ENCODE data around the gene HDHD5. TPM values are rescaled to one million over a fixed set of nuclear protein-coding genes. Genes with fewer than 3 reads are reported as not detected.

The HDHD5 gene
- 20.1 TPM for total RNA-seq

- peak; percentile 93 for ATAC-seq
Measured at GRCh38 chr22:17158568-17159503, at the start of gene HDHD5. Gene HDHD5 (minus strand): TSS chr22:17159277. CDS start chr22:17159251, 26 bp downstream.

- ATAC-seq, result no peak
Measured at GRCh38 chr22:17205432-17205831, 46.4 kb upstream of the HDHD5 start.

GRCh38 chr22:17201285-17201945 is 42.3 kb upstream of the HDHD5 start:
- ATAC-seq, result no peak

- no peak for ATAC-seq
Measured at GRCh38 chr22:17199003-17199731, 40.1 kb upstream of the HDHD5 start.

GRCh38 chr22:17198170-17199002 is 39.3 kb upstream of the HDHD5 start:
- peak; percentile 33 for ATAC-seq

- ATAC-seq, result no peak
Measured at GRCh38 chr22:17194213-17194612, 35.1 kb upstream of the HDHD5 start.

- no peak for ATAC-seq
Measured at GRCh38 chr22:17192186-17192585, 33.1 kb upstream of the HDHD5 start.

GRCh38 chr22:17191163-17191784 is 32.2 kb upstream of the HDHD5 start:
- no peak for ATAC-seq

- no peak for ATAC-seq
Measured at GRCh38 chr22:17190702-17191101, 31.6 kb upstream of the HDHD5 start.

- no peak for ATAC-seq
Measured at GRCh38 chr22:17176715-17177114, 17.6 kb upstream of the HDHD5 start.

- peak; percentile 16 for ATAC-seq
Measured at GRCh38 chr22:17172029-17172833, 13.2 kb upstream of the HDHD5 start.

GRCh38 chr22:17171153-17172028 is 12.3 kb upstream of the HDHD5 start:
- peak; percentile 98 for ATAC-seq

GRCh38 chr22:17167486-17167885 is 8.4 kb upstream of the HDHD5 start:
- ATAC-seq, result no peak

- no peak for ATAC-seq
Measured at GRCh38 chr22:17164392-17165024, 5.4 kb upstream of the HDHD5 start.

- ATAC-seq, result no peak
Measured at GRCh38 chr22:17162731-17163130, 3.7 kb upstream of the HDHD5 start.

- no peak for ATAC-seq
Measured at GRCh38 chr22:17161991-17162390, 2.9 kb upstream of the HDHD5 start.

GRCh38 chr22:17159504-17159951 is 451 bp upstream of the HDHD5 start:
- ATAC-seq, result peak; percentile 54

GRCh38 chr22:17158176-17158567 is 905 bp downstream of the HDHD5 start:
- ATAC-seq, result no peak

GRCh38 chr22:17157714-17158113 is 1.4 kb downstream of the HDHD5 start:
- ATAC-seq, result no peak
